Testis (tissue), 3 donors: Measurements from ENCODE around the gene RAMP2. TPM values are rescaled to one million over a fixed set of nuclear protein-coding genes. Genes with fewer than 3 reads are reported as not detected.
"Not testable (repeated sequence)": the region's sequence is repeated elsewhere in the genome, so short reads cannot be mapped to it uniquely, and the experiment has no call there.

Experiments used
- DNase-seq: peaks from one replicate; pipeline ENCODE4 v3.0.0-alpha.2; 2019
- H3K27ac ChIP-seq, 2 donors: fragments of 200-600 bp; sonication (generic); one replicate each; pipeline ENCODE4 v1.5.1; 2019
- H3K27me3 ChIP-seq: fragments of 200-600 bp; sonication (generic); one replicate; pipeline ENCODE4 v1.5.1; 2019
- H3K36me3 ChIP-seq: fragments of 200-600 bp; sonication (generic); one replicate; pipeline ENCODE4 v1.5.1; 2017; ENCODE audit warnings: low read depth; ENCODE audit errors: missing control alignments
- H3K4me1 ChIP-seq: fragments of 200-600 bp; sonication (generic); one replicate; pipeline ENCODE4 v1.5.1; 2019
- H3K4me3 ChIP-seq, 2 donors: fragments of 200-600 bp; sonication (generic); one replicate each; pipeline ENCODE4 v1.5.1; 2017 to 2019
- H3K9me3 ChIP-seq: fragments of 200-600 bp; sonication (generic); one replicate; pipeline ENCODE4 v1.5.1; 2017
- POLR2A ChIP-seq: fragments of 450-650 bp; IDR thresholded peaks from one replicate; pipeline ENCODE4 v1.6.1; 2017; ENCODE audit warnings: antibody characterized with exemption, mild to moderate bottlenecking, moderate library complexity
- WGBS, 2 donors: methylation state at CpG; one replicate each; pipeline ENCODE4 v1.1.5; 2018; 5-methylcytosine and 5-hydroxymethylcytosine counted together
- intact Hi-C: fragments of 100-400 bp; cut with DNase I; formaldehyde crosslinking; loops from one replicate; pipeline ENCODE4 v1.15.1; 2023; ENCODE audit warnings: low total_unique reads
- polyA plus RNA-seq: library from polyadenylated mRNA; stranded (reverse); fragments of 350-450 nt; fragmentation: Illumina TruSeq; extraction: RNeasy Lipid Tissue Mini Kit (QIAGEN cat#74804); gene quantifications from one replicate; pipeline ENCODE4 v1.2.3, GENCODE V29; 2014; ENCODE audit warnings: low read depth, low replicate concordance; ENCODE audit not compliant: insufficient read depth
- total RNA-seq, 2 donors: library from RNA; depleted of rRNA; stranded (reverse); fragments of >200 nt; gene quantifications; one replicate each; pipeline ENCODE4 v1.2.3, GENCODE V29; 2016
- TF ChIP-seq, protein P1 (sequence below), 3 experiments: fragments of 450-650 bp in 2 of 3; fragments of 200-600 bp in 1 of 3; sonication (generic) in 1 of 3; IDR thresholded peaks; one replicate each; pipeline ENCODE4 v1.5.1; 2016 to 2019; ENCODE audit warnings: antibody characterized with exemption in 3 of 3, mild to moderate bottlenecking in 2 of 3, moderate library complexity in 1 of 3

The RAMP2 gene
- total and polyA plus RNA-seq, 3 donors from 2014 or later = 6.9 to 38.2 (median 14.6) TPM

DNA sequence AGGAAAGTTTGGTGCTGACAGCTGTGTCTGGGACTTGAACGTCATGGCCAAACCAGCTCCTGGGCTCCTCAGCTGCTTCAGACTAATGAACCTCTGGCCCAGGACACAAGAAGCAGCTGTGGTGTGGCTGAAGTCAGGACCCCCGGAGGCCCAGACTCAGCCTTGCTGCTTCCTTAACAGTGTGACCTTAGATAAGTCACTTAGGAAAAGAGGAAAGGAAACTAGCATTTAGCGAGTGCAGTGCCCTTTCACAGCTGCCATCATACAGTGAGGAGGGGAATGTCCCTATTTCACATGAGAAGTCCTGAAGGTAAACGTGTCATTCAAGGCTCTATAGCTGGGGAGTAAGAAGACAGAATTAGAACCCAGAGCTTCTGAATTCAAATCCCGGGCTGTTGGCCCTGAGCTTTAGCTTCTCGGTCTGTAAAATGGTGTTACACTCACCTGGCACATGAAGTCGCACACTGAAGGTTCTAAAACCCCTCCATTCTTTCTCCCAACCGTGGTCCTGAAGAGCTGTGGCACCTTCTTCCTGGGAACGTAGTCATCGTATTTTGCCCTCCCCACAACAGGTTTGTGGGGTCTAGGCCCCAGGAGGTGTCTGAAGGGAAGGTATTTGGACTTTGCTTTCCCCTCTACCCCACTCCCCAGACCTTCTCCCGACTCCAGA is 910 bp upstream of the RAMP2 start:
- WGBS, 2 donors = 32 to 50% methylated on average over 11 of the region's 11 CpGs
- intact Hi-C loops = loop anchor here (5.0 kb wide), 1 partner anchor 38 kb away; no protein-coding TSS in a partner anchor
- Histone ChIP-seq H3K36me3 (no peaks in the 10 kb centered on the region), H3K4me1 (peaks cover 7% of the 10 kb centered on the region), H3K9me3 (no peaks in the 10 kb centered on the region), H3K4me3 (peak overlapping the region; percentile 56 to 61), H3K27me3 (no peaks in the 10 kb centered on the region), H3K27ac (peak overlapping the region in 1 of 2 donors; percentile 69)
- DNase-seq = no peak
- TF ChIP-seq POLR2A = no peak
- TF ChIP-seq, protein P1, sequence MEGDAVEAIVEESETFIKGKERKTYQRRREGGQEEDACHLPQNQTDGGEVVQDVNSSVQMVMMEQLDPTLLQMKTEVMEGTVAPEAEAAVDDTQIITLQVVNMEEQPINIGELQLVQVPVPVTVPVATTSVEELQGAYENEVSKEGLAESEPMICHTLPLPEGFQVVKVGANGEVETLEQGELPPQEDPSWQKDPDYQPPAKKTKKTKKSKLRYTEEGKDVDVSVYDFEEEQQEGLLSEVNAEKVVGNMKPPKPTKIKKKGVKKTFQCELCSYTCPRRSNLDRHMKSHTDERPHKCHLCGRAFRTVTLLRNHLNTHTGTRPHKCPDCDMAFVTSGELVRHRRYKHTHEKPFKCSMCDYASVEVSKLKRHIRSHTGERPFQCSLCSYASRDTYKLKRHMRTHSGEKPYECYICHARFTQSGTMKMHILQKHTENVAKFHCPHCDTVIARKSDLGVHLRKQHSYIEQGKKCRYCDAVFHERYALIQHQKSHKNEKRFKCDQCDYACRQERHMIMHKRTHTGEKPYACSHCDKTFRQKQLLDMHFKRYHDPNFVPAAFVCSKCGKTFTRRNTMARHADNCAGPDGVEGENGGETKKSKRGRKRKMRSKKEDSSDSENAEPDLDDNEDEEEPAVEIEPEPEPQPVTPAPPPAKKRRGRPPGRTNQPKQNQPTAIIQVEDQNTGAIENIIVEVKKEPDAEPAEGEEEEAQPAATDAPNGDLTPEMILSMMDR (IDR thresholded peaks at IDR 0.05) = no peak

DNA sequence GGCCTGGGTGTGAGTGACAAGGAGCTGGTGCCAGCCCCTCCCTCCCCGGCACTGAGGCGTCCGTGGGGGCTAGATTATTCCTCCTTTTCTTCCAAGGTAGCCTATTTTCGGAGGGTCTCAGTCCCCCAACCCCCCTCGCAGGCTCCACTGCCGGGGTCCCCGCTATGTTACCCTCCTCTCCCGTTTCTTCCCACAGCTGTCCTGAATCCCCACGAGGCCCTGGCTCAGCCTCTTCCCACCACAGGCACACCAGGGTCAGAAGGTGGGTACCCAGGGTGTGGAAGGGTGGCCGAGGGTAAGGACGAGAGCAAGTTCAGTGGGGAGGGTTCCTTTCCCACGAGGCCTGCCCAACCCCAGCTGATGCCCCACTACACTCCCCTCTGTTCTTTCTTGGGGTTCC is 611 bp downstream of the RAMP2 start:
- no peaks in the 10 kb centered on the region for H3K27me3 ChIP-seq
- no peaks in the 10 kb centered on the region for H3K36me3 ChIP-seq
- H3K4me1 ChIP-seq = peaks cover 7% of the 10 kb centered on the region
- intact Hi-C loops = loop anchor here (5.0 kb wide), 1 partner anchor 39 kb away; no protein-coding TSS in a partner anchor
- no peak for TF ChIP-seq POLR2A
- TF ChIP-seq, protein P1 (IDR thresholded peaks at IDR 0.05) = no peak
- H3K9me3 ChIP-seq = no peaks in the 10 kb centered on the region
- no peak for DNase-seq
- peak overlapping the region; percentile 56 to 61 for H3K4me3 ChIP-seq
- 29 to 35% methylated on average over 12 of the region's 12 CpGs for WGBS, 2 donors
- peak overlapping the region; percentile 68 to 69 for H3K27ac ChIP-seq

DNA sequence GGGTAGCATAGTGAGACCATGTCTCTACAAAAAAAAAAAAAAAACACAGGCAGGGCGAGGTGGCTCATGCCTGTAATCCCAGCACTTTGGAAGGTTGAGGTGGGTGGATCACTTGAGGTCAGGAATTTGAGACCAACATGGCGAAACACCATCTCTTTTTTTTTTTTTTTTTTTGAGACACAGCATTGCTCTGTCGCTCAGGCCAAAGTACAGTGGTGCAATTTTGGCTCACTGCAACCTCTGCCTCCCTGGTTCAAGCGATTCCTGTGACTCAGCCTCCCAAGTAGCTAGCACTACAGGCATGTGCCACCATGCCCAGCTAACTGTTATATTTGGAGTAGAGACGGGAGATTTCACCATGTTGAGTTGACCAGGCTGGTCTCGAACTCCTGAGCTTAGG is 5.1 kb downstream of the RAMP2 start:
- DNase-seq = no peak
- Histone ChIP-seq H3K36me3 (no peaks in the 10 kb centered on the region), H3K27ac (no peak overlapping the region), H3K4me3 (no peak overlapping the region), H3K9me3 (no peaks in the 10 kb centered on the region), H3K27me3 (no peaks in the 10 kb centered on the region), H3K4me1 (peaks cover 7% of the 10 kb centered on the region)
- 87 to 92% methylated on average over 6 of the region's 6 CpGs for WGBS, 2 donors
- TF ChIP-seq, protein P1 (IDR thresholded peaks at IDR 0.05) = no peak
- no peak for TF ChIP-seq POLR2A
- intact Hi-C loops = no loop called here

DNA sequence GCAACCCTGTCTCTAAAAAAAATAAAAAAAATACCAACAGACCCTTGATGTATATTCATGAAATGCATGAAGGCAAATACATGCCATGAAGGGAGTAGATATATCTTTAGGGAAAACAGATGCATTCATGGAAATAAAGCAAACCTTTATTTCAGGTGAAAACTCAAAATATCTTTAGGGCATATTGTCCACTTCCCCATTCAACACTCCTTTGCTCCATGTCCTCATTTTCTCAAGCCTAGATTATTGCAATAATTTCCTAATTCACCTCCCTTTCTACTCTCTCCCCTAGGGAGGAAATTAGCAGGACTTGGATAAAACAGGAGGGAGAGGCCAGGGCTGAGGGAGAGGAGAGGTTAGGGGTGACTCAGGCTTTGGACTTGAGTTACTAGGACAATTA is 6.5 kb downstream of the RAMP2 start:
- no peaks in the 10 kb centered on the region for H3K36me3 ChIP-seq
- TF ChIP-seq, protein P1 (IDR thresholded peaks at IDR 0.05) = no peak
- TF ChIP-seq POLR2A = no peak
- no peak overlapping the region for H3K4me3 ChIP-seq
- no peak for DNase-seq
- no peaks in the 10 kb centered on the region for H3K27me3 ChIP-seq
- H3K4me1 ChIP-seq = peaks cover 4% of the 10 kb centered on the region
- intact Hi-C loops = no loop called here
- no peaks in the 10 kb centered on the region for H3K9me3 ChIP-seq
- H3K27ac ChIP-seq = no peak overlapping the region

DNA sequence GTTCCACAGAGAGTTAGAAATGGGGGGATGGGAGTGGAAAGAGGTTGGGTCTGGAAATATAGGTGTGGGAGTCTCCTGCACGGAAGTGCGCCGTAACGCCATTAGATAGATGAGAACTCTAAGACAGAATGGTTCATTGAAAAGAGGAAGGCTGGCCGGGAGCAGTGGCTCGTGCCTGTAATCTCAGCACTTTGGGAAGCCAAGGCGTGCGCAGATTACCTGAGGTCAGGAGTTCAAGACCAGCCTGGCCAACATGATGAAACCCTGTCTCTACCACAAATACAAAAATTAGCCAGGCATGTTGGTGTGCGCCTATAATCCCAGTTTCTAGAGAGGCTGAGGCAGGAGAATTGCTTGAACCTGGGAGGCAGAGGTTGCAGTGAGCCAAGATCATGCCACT is 7.0 kb downstream of the RAMP2 start:
- 52 to 63% methylated on average over 9 of the region's 9 CpGs for WGBS, 2 donors
- H3K4me1 ChIP-seq, H3K27me3 ChIP-seq, intact Hi-C loops, H3K36me3 ChIP-seq, H3K27ac ChIP-seq, H3K4me3 ChIP-seq, DNase-seq, H3K9me3 ChIP-seq: not testable (repeated sequence)

DNA sequence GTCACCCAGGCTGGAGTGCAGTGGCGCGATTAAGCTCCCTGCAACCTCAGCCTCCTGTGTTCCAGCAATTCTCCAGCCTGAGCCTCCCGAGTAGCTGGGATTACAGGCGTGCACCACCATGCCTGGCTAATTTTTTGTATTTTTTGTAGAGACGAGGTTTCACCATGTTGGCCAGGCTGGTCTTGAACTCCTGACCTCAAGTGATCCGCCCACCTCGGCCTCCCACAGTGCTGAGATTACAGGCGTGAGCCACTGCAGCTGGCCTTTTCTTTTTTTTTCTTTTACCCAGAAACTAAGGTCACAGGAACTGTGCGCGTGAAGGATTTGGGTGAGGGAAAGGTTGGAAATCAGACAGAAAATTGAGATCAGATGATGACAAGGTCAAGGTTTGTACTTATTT is 8.9 kb downstream of the RAMP2 start:
- intact Hi-C loops, H3K4me1 ChIP-seq, H3K9me3 ChIP-seq, DNase-seq, H3K27ac ChIP-seq, H3K36me3 ChIP-seq, H3K27me3 ChIP-seq, H3K4me3 ChIP-seq: not testable (repeated sequence)
- 56 to 70% methylated on average over 10 of the region's 10 CpGs for WGBS, 2 donors
